ENCODE data around the gene CTAG2. TPM values are rescaled to one million over a fixed set of nuclear protein-coding genes. Genes with fewer than 3 reads are reported as not detected.
"Not testable (repeated sequence)": the region's sequence is repeated elsewhere in the genome, so short reads cannot be mapped to it uniquely, and the experiment has no call there.

The CTAG2 gene
- total RNA-seq, 1 donor from 2014 or later = not detected

DNA sequence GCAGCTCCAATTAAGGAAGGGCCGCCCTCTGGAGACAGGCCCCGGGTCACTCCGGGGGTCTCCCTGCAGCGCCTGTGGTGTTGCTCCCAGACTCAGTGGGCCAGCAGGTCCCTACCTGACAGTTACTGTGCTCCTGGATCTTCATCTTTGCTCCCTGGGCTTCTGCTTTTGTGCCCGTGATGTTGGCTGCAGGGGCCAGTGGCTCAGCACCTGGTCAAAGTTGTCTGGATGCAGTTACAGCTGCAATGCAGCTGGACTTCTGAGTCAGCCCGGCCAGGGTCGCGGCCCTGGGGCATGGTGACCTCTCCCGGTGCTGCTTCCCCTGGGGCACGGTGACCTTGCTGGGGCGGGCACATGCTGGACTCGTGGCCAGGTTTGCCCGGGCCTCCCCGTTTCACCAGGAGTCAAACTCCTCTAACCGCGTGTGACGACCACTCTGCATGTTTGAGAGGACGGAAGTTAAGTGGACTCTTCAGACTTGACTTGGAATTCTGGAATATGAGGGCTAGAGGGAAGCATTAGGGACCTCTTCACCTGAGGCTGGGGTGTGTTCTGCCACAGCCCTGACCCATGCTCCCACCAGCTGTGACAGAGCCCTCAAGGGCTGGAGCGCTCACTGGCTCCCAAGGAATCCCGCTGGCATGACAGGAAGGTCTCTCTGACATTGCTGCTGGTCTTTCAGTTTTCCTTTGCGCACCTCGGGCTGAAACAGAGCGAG lies 3.7 kb downstream of the CTAG2 start:
- ATAC-seq (no peak), DNase-seq (ENCODE audit: low spot score) (no peak)

DNA sequence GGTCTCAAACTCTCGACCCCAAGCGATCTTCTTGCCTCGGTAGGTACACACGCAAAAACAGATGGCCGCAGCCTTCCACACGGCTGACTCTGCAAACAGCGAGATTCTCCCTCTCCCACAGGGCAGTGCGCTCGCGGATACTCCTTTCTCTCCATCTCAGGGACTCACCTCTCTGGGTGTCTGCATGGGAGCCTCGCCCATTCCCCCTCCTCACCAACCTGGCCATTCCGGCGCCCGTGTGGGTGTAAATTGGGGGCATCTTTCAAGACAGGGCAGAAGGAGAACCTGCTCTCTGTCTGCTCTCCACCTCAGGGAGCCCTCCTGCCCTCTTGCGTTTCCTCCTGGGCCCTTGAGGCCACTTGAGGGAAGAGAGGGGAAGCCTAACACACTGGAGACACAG lies 4.4 kb downstream of the CTAG2 start:
- no peak for DNase-seq (ENCODE audit: low spot score)

DNA sequence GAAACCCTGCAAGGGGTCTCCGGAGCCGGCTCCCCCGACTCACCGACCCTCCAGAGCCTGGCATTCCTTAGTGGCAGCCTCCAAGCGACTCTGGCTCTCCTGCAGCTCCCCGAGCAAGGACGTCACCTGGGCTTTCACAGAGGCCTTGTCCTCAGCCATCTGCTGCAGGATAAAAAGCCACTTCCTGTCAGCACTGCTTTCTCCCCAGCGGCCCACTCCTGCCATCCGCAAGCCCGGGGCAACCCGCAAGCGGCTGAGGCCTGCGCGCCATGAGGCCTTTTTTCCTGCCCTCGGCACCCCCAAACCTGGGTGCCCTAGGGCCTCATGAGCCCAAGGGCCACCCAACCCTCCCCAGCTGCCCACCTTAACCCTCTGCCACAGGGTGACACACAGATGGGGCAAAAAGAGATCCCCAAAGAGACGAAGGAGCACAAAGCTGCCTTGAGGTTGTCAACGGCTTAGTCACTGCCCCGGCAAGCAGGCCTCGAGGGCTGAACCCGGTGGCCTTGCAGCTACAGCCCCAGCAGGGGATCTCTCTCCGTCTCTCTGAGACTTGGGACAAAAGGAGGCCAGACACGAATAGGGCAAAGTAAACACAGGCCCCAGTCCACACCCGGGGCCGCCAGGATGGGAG lies 7.5 kb downstream of the CTAG2 start:
- not testable (repeated sequence) for ATAC-seq; DNase-seq (ENCODE audit: low spot score)

More for the DNA sequence above, 4.4 kb downstream of the CTAG2 start:
- no peak for ATAC-seq

DNA sequence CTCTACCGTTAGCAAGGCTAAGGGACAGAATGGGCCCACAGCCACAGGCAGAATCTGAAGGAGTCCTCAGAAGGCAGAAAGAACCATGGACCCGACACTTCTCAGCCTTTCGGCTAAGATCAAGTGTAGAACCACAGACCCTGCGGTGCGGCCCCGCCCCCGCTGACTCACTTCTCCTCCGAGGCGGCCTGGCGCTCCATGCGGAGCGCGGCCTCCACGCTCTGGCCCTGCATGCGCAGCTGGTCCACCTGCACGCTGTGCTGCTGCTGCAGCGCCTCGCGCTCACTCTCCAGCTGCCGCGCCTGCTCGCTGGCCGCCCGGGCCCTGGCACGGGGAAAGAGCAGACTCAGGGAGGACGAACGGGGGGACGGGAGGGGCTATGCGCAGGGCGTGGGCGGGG lies 9.7 kb downstream of the CTAG2 start:
- DNase-seq (ENCODE audit: low spot score); ATAC-seq: not testable (repeated sequence)

DNA sequence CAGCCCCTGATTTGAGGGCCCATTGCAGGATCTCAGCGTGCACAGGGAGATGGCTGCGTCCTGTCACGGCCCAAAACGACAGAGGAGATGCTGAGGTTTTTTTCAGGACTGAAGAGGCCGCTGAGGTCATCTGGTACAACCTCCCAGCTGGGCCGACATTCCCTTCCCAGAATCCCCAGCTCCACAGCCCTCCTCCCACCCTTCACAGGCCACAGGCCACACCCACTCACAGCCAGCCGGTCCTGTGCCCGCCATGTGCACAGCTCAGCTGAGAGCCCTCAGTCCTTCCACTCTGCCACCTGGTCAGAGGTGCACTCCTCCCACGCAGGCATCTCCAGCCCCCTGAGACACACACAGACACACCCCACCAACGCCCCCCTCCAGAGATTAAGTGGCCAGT lies 11.6 kb downstream of the CTAG2 start:
- DNase-seq (ENCODE audit: low spot score); ATAC-seq: not testable (repeated sequence)

DNA sequence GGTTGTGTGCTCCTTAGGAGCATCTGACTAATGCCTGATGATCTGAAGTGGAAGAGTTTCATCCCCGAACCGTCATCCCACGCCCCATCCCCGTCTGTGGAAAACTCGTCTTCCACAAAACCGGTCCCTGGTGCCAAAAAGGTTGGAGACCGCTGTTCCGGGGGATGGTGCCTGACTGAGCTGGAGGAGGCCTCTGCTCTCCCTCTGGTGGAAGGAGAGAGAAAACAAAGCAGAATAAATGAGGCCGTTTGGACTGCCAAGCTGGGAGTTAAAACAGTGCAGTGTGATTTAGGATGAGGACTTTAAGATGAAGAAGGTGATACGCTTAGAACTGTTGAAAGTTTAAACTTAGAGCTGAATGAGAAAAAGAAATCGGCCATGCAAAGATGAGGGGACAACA lies 19.7 kb downstream of the CTAG2 start:
- ATAC-seq; DNase-seq (ENCODE audit: low spot score): not testable (repeated sequence)

DNA sequence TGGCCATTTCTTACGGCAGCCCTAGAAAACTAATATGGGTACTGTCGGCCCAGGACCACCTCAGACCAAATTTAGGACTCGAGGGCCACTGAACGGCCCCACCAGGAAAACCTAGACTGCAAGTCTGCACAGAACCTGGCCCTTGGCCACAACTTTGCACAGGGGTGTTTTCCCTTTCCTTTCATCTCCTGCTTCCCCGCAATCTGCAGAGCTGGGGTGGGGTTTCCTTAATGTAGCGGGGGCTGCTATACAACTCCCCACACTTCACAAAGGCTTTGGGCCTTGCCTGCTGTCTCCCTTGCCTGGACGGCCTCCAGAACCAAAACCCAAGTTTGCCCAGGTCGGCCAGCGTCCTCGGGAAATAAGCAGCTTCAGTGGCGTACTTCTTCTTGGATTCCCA lies 22.4 kb downstream of the CTAG2 start:
- not testable (repeated sequence) for ATAC-seq; DNase-seq (ENCODE audit: low spot score)

DNA sequence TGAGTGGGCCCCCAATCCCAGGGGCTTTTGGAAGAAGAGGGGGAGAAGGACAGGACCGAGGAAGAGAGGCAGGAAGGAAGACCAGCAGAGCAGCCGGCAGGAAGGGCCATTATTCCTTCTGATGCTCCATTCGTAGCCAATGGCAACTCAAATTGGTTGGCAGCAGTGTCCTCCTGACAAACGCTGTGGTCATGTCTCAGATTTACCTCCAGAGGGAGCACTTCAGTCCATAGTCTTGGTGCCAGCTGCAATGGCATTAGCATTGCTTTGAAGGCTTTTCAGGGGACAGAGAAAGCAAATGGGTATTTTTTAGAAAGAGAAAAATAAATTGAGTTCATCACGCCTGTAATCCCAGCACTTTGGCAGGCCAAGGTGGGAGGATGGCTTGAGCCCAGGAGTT lies 24.4 kb downstream of the CTAG2 start:
- DNase-seq (ENCODE audit: low spot score) = not testable (repeated sequence)
- peak; percentile 91 for ATAC-seq

DNA sequence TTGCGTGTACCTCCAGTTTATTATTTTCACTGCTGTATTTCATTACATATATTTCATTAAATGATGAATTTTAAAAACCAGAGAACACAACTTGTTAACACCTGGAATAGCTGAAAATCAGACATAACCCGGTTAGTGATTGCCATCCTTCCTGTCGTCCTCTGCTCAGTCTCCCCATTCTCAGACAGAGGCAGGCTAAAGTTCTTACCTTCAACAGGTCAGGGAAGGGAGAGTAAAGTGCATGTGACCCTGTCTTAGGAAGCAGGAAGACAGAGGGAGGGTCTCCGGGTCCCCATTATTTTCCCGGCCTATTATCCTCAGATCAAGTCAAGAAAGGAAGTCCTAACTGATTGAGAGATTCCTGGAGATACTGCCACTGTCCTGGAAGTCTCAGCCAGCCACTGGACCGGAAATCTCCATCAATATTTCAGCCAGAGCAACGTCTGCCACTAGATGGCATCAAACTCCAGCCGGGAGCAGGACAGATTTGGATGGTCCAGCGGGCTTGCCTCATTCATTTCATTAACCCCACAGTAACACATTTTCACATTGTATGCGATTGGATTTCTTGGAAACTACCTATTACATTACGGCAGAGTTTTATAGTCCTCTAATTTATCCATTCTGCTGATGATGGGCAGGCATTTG lies 32.5 kb downstream of the CTAG2 start:
- peak; percentile 82 for ATAC-seq
- DNase-seq (ENCODE audit: low spot score) = not testable (repeated sequence)

DNA sequence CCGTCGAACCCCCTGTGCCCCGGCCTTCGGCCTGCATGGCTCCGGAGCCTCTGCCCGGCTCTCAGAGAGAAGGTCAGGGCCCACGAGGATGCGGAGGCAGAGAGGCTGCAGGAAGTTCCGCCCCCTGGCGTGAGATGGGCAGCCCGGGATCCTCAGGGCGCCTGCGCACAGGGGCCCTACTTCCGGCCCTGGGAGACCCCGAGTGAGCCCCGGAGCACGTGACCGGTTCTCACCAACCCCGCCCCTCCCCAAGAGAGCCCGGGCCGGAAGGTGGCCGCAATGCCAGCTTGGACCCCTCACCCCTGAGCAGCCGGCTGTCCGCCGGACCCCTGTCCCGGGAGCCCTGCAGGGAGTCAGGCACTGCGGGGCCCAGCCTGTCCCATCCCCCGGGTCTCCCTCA lies 34.2 kb downstream of the CTAG2 start, which contains the start of gene CTAG1B:
Gene CTAG1B, minus strand, starts transcription at position 101 of the 400 bp plus-strand sequence. Its CDS starts 64 bp downstream, at position 37.
- not testable (repeated sequence) for ATAC-seq

DNA sequence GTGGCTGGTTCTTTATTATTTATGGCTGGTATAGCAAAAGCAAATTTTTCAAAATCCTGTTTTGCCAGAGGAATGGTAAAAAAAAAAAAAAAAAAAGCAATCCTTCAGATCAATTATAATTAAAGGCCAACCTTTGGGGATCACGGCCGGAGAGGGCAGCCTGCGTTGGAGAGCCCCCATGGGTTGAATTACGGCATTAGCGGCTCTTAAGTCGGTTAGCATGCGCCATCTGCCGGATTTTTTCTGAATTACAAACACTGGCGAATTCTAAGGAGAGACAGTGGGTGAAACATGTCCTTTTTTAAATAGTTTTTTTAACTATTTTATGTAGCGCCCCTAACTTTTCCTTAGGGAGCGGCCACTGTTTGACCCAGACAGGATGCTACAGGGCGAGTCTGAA lies 39.8 kb downstream of the CTAG2 start:
- not testable (repeated sequence) for DNase-seq (ENCODE audit: low spot score)
- ATAC-seq = peak; percentile 51

More for the DNA sequence above, 34.2 kb downstream of the CTAG2 start, which contains the start of gene CTAG1B:
- not testable (repeated sequence) for DNase-seq (ENCODE audit: low spot score)

DNA sequence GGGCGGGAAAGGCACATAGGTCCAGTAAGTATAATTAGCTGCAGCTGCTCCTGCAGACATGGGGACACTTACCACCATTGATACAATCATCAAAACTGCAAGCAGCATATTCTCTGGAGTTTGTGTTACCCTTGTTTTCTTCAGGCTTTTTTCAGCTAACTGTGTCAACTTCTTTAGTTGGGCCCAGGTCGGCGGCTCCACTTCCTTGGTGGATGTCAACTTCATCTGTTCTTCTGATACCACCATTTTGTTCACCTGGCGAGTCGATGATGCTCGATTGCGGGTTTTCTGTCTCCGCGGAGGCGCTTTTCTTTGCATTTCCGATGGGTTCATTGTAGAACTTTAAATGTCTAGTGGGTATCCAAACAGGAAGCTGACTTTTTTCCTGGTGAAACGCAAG lies 42.2 kb downstream of the CTAG2 start:
- DNase-seq (ENCODE audit: low spot score) = peak; percentile 27
- ATAC-seq = not testable (repeated sequence)

DNA sequence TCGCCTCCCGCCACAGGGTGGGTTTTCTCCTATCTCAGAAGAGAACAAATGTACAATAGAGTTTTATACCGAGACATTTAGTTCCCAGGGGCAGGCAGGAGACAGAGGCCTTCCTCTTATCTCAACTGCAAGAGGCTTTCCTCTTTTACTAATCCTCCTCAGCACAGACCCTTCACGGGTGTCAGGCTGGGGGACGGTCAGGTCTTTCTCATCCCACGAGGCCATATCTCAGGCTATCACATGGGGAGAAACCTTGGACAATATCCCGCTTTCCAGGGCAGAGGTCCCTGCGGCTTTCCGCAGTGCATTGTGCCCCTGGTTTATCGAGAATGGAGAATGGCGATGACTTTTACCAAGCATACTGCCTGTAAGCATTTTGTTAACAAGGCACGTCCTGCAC lies 44.6 kb downstream of the CTAG2 start:
- not testable (repeated sequence) for ATAC-seq
- peak; percentile 6 for DNase-seq (ENCODE audit: low spot score)

DNA sequence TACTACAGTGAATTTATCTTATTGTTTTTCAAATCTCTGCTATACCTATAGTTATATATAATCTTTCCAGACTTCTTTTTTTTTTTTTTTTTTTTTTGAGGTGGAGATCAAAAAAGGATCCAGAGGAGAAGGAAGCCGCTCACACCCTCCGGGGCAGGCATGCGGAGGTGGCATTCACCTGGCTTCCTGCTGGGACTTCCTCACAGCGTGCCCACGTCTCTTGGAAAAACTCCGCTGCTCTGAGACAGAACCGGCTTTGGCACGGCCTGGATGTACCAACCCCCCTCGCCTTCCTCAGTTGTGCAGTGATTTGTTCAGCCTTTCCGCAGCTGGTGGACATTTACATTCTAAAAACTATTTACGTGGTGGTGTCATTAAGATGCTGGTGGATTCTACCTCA lies 45.4 kb downstream of the CTAG2 start:
- ATAC-seq = not testable (repeated sequence)

DNA sequence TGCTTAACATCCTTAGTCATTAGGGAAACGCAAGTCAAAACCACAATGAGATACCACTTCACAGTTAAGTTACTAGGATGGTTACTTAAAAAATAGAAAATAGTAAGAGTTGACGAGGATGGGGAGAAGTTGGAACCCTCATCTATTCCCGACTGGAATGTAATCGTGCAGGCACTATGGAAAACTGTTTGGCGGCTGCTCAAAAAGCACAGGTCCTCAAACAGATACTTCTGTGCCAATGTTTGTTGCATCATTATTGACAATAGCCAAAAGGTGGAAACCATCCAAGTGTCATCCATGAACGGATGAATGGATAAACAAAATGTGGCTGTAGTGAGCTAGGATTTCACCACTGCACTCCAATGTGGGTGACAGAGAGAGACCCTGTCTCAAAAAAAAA lies 46.0 kb downstream of the CTAG2 start:
- peak; percentile 60 for DNase-seq (ENCODE audit: low spot score)
- ATAC-seq = peak; percentile 83

More for the DNA sequence above, 45.4 kb downstream of the CTAG2 start:
- peak; percentile 24 for DNase-seq (ENCODE audit: low spot score)

DNA sequence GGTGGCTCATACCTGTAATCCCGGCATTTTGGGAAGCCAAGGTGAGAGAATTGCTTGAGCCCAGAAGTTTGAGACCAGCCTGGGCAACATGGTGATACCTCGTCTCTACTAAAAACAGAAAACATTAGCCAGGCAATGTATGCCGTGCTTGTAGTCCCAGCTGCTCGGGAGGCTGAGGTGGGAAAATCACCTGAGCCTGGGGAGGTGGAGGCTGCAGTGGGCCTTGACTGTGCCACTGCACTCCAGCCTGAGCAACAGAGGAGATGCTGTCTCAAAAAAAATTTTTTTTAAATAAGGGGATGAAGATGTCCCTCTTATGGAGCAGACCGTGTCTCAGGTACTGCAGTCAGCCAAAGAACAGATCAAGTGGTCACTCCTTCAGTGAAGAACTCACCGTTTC lies 47.8 kb downstream of the CTAG2 start:
- ATAC-seq (no peak), DNase-seq (ENCODE audit: low spot score) (peak; percentile 2)

DNA sequence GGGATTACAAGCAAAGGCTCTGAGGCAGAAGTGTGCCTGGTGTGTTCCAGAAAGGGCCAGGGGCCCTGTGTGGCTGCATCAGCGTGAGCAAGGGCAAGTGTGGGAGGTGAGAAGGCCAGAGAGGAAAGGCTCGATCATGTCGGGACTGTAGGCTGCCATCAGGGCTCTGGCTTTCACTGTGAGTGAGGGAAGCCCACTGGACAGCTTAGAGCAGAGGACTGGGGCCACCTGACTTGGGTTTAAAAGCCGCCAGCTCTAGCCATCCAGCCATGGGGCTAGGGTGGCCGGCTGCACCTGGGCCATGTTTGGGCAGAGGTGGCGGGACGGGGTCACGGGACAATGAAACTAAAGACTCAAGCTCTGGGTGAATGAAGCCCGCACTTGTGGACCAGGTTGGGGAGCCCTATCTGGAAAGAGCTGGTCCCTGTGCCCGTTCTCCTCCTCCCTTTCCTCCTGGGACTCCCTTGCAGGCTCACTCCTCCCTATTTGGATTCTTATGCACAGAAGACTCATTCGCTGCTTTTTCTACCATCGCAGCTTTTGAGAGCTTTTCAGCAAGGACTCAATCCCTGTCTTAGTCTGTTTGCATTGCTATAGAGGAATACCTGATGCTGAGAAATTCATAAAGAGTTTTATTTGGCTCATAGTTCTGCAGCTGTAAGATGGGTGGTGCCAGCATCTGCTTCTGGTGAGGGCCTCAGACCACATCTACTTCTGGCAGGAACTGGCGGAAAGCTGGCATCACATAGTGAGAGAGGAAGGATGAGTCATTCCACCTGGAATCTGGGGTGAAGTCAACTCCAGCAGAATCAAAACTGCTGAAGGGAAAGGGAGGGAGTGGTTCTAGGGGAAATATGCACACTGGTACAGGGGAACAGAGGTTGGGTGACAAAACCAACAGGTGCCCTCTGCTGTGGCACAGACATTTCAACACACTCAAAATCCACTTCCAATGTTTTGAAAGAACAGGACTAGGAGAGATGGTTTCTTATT lies 49.6 kb downstream of the CTAG2 start:
- no peak for ATAC-seq
- peak; percentile 14 for DNase-seq (ENCODE audit: low spot score)

DNA sequence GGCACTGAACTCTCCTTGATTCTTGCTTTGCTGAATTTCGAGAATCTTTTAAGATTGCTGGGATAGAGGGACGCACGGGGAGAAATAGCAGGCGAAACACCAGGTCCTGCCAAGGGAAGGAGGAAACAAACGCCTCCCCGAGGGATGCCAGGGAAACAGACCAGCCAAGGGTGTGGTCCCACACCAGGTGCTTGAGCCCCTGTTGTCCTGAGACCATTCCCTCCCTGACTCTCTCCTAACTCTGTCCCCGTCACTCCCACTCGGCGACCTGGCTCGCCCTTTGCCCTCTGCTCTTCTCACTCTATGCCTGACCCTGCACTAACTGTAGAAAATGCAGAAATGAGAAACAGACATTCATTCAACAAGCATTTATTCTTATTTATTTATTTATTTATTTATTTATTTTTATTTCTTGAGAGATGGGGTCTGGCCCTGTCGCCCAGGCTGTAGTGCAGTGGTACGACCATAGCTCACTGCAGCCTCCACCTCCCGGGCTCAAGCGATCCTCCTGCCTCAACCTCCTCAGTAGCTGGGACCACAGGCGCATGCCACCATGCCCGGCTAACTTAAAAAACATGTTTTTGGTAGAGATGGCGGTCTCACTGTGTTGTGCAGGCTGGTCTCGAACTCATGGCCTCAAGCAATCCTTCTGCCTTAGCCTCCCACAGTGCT lies 50.5 kb downstream of the CTAG2 start:
- ATAC-seq (no peak), DNase-seq (ENCODE audit: low spot score) (peak; percentile 6)

DNA sequence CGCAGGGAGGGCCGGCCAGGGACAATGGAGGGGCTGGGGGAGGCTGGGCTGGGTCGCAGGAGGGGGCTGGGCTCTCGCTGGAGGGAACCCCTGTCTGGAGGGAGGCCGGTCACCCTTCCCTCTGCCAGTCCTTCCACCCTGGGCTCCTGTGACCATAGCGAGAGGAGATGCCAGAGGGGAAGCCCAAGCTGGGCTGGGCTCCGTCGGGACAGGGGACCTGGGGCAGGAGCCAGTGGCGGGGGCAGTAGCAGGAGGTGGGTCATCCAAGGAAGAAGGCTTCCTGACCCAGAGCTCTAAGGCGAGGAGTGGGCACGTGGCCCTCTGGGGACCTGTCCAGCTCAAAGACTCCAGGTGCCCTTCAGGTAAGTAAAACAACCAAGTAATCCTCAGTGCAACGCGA lies 51.2 kb downstream of the CTAG2 start:
- ATAC-seq = no peak
- DNase-seq (ENCODE audit: low spot score) = peak; percentile 6
